ENCODE results near the gene TST.

TST gene

GRCh38 chr22:37064553-37064952 is 45.3 kb upstream of the TST start:
- peaks cover 24% of the 10 kb centered on the region for H3K36me3 ChIP-seq
- no peak overlapping the region for H3K4me3 ChIP-seq (ENCODE audit: low read depth, low read length)
- H3K27ac ChIP-seq, result no peak overlapping the region
- H3K9me3 ChIP-seq (ENCODE audit: severe bottlenecking), result no peaks in the 10 kb centered on the region
- TF ChIP-seq CTCF (IDR thresholded peaks at IDR 0.05; ENCODE audit: low read depth, low read length), result no peak
- no peaks in the 10 kb centered on the region for H3K27me3 ChIP-seq (ENCODE audit: insufficient read depth, low read depth, severe bottlenecking)
- DNase-seq, result no peak

- Histone ChIP-seq H3K27me3 (ENCODE audit: insufficient read depth, low read depth, severe bottlenecking) (no peaks in the 10 kb centered on the region), H3K27ac (no peak overlapping the region), H3K36me3 (peaks cover 30% of the 10 kb centered on the region), H3K9me3 (ENCODE audit: severe bottlenecking) (no peaks in the 10 kb centered on the region), H3K4me3 (ENCODE audit: low read depth, low read length) (no peak overlapping the region)
- DNase-seq, result no peak
- no peak for TF ChIP-seq CTCF (IDR thresholded peaks at IDR 0.05; ENCODE audit: low read depth, low read length)
These were observed 44.5 kb upstream of the TST start for GRCh38 chr22:37063431-37064420.

- H3K4me3 ChIP-seq (ENCODE audit: low read depth, low read length), result no peak overlapping the region
- DNase-seq, result no peak
- peaks cover 39% of the 10 kb centered on the region for H3K36me3 ChIP-seq
- TF ChIP-seq CTCF (IDR thresholded peaks at IDR 0.05; ENCODE audit: low read depth, low read length), result no peak
- no peaks in the 10 kb centered on the region for H3K27me3 ChIP-seq (ENCODE audit: insufficient read depth, low read depth, severe bottlenecking)
- H3K27ac ChIP-seq, result no peak overlapping the region
- no peaks in the 10 kb centered on the region for H3K9me3 ChIP-seq (ENCODE audit: severe bottlenecking)
These were observed 43.6 kb upstream of the TST start for GRCh38 chr22:37062702-37063381.

- no peak for DNase-seq
- no peaks in the 10 kb centered on the region for H3K27me3 ChIP-seq (ENCODE audit: insufficient read depth, low read depth, severe bottlenecking)
- no peak overlapping the region for H3K4me3 ChIP-seq (ENCODE audit: low read depth, low read length)
- no peak for TF ChIP-seq CTCF (IDR thresholded peaks at IDR 0.05; ENCODE audit: low read depth, low read length)
- H3K9me3 ChIP-seq (ENCODE audit: severe bottlenecking), result no peaks in the 10 kb centered on the region
- peaks cover 44% of the 10 kb centered on the region for H3K36me3 ChIP-seq
- H3K27ac ChIP-seq, result no peak overlapping the region
These were observed 43.1 kb upstream of the TST start for GRCh38 chr22:37062376-37062675.

- Histone ChIP-seq H3K9me3 (ENCODE audit: severe bottlenecking) (no peaks in the 10 kb centered on the region), H3K4me3 (ENCODE audit: low read depth, low read length) (no peak overlapping the region), H3K27me3 (ENCODE audit: insufficient read depth, low read depth, severe bottlenecking) (no peaks in the 10 kb centered on the region), H3K27ac (no peak overlapping the region), H3K36me3 (peaks cover 49% of the 10 kb centered on the region)
- peak; percentile 48 for DNase-seq
- no peak for TF ChIP-seq CTCF (IDR thresholded peaks at IDR 0.05; ENCODE audit: low read depth, low read length)
These were observed 42.5 kb upstream of the TST start for GRCh38 chr22:37061611-37062375.
